ENCODE results near the gene PCDHGA8. TPM values are rescaled to one million over a fixed set of nuclear protein-coding genes. Genes with fewer than 3 reads are reported as not detected.
"Not testable (repeated sequence)": the region's sequence is repeated elsewhere in the genome, so short reads cannot be mapped to it uniquely, and the experiment has no call there.

PCDHGA8 gene
- total RNA-seq, 4 donors from 2014 or later, result 0.72 to 7.4 (median 2.2) TPM

DNA sequence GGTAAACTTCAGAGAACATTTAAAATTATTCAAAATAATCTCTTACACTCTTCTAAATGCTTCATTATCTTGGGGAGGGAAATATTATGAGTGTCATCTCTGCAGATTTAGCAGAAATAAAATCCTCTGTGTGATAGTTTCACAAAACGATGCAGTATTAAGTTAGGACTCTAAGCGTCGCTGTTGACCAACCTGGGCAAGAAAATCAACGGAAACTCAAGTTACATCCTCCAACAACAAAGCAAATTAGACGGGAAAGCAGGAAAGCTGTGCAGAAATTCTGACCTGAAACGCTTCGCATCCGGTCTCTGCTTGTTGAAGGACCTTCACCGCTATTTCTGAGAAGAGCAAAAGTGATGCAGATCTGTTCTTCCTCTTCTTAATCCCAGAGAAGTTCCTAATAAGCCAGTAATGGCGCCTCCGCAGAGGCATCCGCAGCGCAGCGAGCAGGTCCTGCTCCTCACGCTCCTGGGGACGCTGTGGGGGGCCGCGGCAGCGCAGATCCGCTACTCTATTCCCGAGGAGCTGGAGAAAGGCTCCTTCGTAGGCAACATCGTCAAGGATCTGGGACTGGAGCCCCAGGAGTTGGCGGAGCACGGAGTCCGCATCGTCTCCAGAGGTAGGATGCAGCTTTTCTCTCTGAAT is 18.6 kb upstream of the PCDHGA8 start, which contains the start of gene PCDHGA6:
Gene PCDHGA6, plus strand, starts transcription at position 219 of the 645 bp plus-strand sequence. Its CDS starts 193 bp downstream, at position 412.
- TF ChIP-seq, protein P1, sequence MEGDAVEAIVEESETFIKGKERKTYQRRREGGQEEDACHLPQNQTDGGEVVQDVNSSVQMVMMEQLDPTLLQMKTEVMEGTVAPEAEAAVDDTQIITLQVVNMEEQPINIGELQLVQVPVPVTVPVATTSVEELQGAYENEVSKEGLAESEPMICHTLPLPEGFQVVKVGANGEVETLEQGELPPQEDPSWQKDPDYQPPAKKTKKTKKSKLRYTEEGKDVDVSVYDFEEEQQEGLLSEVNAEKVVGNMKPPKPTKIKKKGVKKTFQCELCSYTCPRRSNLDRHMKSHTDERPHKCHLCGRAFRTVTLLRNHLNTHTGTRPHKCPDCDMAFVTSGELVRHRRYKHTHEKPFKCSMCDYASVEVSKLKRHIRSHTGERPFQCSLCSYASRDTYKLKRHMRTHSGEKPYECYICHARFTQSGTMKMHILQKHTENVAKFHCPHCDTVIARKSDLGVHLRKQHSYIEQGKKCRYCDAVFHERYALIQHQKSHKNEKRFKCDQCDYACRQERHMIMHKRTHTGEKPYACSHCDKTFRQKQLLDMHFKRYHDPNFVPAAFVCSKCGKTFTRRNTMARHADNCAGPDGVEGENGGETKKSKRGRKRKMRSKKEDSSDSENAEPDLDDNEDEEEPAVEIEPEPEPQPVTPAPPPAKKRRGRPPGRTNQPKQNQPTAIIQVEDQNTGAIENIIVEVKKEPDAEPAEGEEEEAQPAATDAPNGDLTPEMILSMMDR (IDR thresholded peaks at IDR 0.05), result no peak
- no peak for DNase-seq (ENCODE audit: low spot score)
- ATAC-seq (ENCODE audit: low FRiP score), result no peak

DNA sequence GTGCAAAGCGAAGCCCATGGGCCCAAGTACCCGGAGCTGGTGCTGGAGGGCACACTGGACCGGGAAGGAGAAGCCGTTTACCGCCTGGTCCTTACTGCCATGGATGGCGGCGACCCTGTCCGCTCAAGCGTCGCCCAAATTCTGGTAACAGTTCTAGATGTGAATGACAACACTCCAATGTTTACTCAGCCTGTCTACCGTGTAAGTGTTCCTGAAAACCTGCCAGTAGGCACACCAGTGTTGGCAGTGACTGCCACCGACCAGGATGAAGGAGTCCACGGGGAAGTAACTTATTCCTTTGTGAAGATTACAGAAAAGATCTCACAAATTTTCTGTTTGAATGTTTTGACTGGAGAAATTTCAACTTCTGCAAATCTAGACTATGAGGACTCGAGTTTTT is 17.8 kb upstream of the PCDHGA8 start:
- TF ChIP-seq, protein P1 (IDR thresholded peaks at IDR 0.05), result no peak
- no peak for ATAC-seq (ENCODE audit: low FRiP score)
- no peak for DNase-seq (ENCODE audit: low spot score)

DNA sequence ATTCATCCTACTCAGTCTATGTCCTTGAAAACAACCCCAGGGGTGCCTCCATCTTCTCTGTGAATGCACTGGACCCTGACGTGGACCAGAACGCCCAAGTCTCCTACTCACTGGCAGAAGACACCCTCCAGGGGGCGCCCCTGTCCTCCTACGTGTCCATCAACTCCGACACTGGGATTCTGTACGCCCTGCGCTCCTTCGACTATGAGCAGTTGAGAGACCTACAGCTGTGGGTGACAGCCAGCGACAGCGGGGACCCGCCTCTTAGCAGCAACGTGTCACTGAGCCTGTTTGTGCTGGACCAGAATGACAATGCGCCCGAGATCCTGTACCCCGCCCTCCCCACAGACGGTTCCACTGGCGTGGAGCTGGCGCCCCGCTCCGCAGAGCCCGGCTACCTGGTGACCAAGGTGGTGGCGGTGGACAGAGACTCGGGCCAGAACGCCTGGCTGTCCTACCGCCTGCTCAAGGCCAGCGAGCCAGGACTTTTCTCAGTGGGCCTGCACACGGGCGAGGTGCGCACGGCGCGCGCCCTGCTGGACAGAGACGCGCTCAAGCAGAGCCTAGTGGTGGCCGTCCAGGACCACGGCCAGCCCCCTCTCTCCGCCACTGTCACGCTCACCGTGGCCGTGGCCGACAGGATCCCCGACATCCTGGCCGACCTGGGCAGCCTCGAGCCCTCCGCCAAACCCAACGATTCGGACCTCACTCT is 16.8 kb upstream of the PCDHGA8 start:
- not testable (repeated sequence) for DNase-seq (ENCODE audit: low spot score); ATAC-seq (ENCODE audit: low FRiP score)

DNA sequence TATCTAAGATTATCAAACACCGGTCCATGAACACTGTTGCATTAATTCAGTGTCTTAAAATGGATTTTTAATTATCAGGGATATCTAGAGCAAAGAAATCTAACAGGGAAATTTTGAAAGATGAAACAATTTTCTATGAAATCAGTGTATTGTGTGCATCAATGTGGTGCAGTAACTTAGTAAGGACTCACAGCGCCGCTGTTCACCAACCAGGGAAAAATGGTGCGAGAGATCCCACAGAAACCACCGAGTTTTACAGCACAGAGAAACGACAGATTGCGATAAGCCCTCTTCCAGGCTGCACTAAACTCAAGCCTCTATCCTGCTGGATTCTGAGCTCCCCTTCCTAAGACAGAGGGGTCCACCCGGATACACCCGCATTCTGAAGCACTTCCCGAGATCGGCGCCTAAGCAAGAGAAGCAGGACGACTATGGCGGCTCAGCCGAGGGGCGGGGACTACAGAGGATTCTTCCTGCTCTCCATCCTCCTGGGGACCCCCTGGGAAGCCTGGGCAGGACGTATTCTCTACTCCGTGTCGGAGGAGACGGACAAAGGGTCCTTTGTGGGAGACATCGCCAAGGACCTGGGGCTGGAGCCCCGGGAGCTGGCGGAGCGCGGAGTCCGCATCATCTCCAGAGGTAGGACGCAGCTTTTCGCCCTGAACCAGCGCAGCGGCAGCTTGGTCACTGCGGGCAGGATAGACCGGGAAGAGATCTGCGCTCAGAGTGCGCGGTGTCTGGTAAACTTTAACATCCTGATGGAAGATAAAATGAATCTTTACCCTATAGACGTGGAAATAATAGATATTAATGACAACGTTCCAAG is 9.8 kb upstream of the PCDHGA8 start, which contains the start of gene PCDHGA7:
Gene PCDHGA7, plus strand, starts transcription at position 274 of the 826 bp plus-strand sequence. Its CDS starts 158 bp downstream, at position 432.
- TF ChIP-seq, protein P1 (IDR thresholded peaks at IDR 0.05), result no peak

DNA sequence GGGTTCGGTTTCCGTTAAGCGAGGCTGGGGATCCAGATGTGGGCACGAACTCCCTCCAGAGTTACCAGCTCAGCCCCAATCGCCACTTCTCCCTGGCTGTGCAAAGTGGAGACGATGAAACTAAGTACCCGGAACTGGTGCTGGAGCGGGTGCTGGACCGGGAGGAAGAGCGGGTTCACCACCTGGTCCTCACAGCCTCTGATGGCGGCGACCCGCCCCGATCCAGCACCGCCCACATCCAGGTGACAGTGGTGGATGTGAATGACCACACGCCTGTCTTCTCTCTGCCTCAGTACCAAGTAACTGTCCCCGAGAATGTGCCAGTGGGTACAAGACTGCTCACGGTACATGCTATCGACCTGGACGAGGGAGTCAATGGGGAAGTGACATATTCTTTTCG is 9.1 kb upstream of the PCDHGA8 start:
- TF ChIP-seq, protein P1 (IDR thresholded peaks at IDR 0.05), result no peak
- ATAC-seq (ENCODE audit: low FRiP score) (no peak), DNase-seq (ENCODE audit: low spot score) (no peak)

More for the DNA sequence above, 9.8 kb upstream of the PCDHGA8 start, which contains the start of gene PCDHGA7:
- ATAC-seq (ENCODE audit: low FRiP score), result no peak
- DNase-seq (ENCODE audit: low spot score), result no peak

DNA sequence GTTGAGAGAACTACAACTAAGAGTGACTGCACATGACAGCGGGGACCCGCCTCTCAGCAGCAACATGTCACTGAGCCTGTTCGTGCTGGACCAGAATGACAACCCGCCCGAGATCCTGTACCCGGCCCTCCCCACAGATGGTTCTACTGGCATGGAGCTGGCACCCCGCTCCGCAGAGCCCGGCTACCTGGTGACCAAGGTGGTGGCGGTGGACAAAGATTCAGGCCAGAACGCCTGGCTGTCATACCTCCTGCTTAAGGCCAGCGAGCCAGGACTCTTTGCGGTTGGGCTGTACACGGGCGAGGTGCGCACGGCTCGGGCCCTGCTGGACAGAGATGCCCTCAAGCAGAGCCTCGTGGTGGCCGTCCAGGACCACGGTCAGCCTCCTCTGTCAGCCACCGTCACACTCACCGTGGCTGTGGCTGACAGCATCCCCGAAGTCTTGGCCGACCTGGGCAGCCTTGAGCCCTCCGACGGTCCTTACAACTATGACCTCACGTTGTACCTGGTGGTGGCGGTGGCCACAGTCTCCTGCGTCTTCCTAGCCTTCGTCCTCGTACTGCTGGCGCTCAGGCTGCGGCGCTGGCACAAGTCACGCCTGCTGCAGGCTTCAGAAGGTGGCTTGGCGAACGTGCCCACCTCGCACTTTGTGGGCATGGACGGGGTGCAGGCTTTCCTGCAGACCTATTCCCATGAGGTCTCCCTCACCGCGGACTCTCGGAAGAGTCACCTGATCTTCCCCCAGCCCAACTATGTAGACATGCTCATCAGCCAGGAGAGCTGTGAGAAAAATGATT is 7.8 kb upstream of the PCDHGA8 start:
- TF ChIP-seq, protein P1 (IDR thresholded peaks at IDR 0.05), result no peak
- ATAC-seq (ENCODE audit: low FRiP score) (no peak), DNase-seq (ENCODE audit: low spot score) (no peak)

DNA sequence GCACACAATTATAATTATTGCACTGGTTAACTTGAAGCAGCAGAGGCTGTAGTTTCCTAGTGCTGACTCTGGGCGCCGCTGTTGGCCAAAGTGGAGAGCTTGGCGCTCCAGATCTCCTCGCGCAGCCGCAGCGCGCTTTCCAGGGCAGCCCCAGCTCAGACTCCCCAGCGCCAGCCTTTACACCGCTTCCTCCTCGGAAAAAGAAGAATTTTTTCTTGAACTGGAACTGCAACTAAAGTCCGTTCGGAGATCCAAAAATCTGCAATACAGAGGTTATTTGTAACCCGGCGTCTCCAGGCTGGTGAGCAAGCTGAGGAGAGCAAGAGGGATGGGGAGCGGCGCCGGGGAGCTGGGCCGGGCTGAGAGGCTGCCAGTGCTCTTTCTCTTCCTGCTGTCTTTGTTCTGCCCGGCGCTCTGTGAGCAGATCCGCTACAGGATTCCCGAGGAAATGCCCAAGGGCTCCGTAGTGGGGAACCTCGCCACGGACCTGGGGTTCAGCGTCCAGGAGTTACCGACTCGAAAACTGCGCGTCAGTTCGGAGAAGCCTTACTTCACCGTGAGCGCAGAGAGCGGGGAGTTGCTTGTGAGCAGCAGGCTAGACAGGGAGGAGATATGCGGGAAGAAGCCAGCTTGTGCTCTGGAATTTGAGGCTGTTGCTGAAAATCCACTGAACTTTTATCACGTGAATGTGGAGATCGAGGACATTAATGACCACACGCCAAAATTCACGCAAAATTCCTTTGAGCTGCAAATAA is 4.7 kb upstream of the PCDHGA8 start, which contains the start of gene PCDHGB4:
Gene PCDHGB4, plus strand, starts transcription at position 142 of the 755 bp plus-strand sequence. Its CDS starts 187 bp downstream, at position 329.
- ATAC-seq (ENCODE audit: low FRiP score); DNase-seq (ENCODE audit: low spot score): not testable (repeated sequence)
